ENCODE results near the gene NET1.

GRCh38 chr10:5362873-5363272, 49.5 kb upstream of the NET1 start:
- TF ChIP-seq, protein P1, sequence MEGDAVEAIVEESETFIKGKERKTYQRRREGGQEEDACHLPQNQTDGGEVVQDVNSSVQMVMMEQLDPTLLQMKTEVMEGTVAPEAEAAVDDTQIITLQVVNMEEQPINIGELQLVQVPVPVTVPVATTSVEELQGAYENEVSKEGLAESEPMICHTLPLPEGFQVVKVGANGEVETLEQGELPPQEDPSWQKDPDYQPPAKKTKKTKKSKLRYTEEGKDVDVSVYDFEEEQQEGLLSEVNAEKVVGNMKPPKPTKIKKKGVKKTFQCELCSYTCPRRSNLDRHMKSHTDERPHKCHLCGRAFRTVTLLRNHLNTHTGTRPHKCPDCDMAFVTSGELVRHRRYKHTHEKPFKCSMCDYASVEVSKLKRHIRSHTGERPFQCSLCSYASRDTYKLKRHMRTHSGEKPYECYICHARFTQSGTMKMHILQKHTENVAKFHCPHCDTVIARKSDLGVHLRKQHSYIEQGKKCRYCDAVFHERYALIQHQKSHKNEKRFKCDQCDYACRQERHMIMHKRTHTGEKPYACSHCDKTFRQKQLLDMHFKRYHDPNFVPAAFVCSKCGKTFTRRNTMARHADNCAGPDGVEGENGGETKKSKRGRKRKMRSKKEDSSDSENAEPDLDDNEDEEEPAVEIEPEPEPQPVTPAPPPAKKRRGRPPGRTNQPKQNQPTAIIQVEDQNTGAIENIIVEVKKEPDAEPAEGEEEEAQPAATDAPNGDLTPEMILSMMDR (IDR thresholded peaks at IDR 0.05): no peak
- TF ChIP-seq POLR2AphosphoS5 (IDR thresholded peaks at IDR 0.05) (no peak), POLR2A (IDR thresholded peaks at IDR 0.05; ENCODE audit: low read depth) (no peak), EP300 (IDR thresholded peaks at IDR 0.05) (no peak)

All from esophagus muscularis mucosa (tissue), 4 donors.